ENCODE data around the gene ADIPOR2. TPM values are rescaled to one million over a fixed set of nuclear protein-coding genes. Genes with fewer than 3 reads are reported as not detected.
A peak's percentile ranks its signal among the peaks of the same experiment; 100 is the strongest.

Gene ADIPOR2
- total RNA-seq, 1 donor from 2014 or later, result 54.0 TPM

DNA sequence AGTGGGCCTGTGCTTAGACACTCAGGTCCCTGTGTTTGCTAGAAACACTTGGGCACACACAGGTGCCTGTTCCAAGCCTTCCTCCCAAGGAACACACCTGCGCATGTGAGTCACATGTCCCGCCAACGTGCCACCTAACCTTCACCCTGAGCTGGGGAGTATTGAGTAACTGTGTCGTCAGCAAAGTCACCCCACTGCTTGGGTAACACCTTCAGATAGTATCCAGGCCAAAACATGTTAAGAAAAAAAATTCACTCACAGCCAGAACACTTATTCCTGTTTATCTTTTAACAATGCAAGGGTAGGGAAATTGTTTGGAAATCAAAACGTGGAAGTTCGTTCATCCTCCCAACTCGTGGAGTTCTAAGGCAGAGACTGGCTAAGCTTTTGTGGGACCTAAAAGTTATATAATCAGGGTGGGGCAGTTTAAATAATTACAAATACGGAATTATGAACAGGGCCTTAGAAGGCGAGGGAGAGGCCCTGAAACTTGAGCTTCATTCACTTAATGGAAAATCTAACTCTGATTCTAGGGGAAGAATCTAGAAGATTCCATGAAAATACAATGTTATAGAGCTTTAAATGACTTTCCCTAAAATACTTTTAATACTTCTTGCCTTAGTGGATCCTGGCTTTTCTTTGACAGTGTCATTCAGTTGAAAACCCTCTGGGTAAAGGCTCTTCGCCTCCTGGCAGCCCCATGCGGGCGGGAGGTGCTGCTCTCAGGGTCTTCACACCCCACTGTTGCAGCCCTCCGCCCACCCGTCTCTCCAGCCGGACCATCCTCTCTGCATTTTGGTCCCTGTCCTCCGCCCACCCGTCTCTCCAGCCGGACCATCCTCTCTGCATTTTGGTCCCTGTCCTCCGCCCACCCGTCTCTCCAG, 30.3 kb upstream of the ADIPOR2 start:
- peak; percentile 56 to 96 for TF ChIP-seq POLR2AphosphoS5 (IDR thresholded peaks at IDR 0.05; ENCODE audit: insufficient read depth in 1 of 2, low read depth in 1 of 2)
- no peak for TF ChIP-seq POLR2A (IDR thresholded peaks at IDR 0.05)
- peak in 1 of 2 donors; percentile 94 for DNase-seq (ENCODE audit: extremely low spot score in 2 of 2)
- Histone ChIP-seq H3K27me3 (no peaks in the 10 kb centered on the region), H3K36me3 (no peaks in the 10 kb centered on the region), H3K27ac (peak overlapping the region; percentile 97), H3K9me3 (no peaks in the 10 kb centered on the region), H3K4me1 (peaks cover 28% of the 10 kb centered on the region), H3K4me3 (peak overlapping the region in 1 of 2 donors; percentile 48)
- intact Hi-C loops (cut with DNase I), result loop anchor here (10.0 kb wide), 1 partner anchor 274 kb away; no protein-coding TSS in a partner anchor

DNA sequence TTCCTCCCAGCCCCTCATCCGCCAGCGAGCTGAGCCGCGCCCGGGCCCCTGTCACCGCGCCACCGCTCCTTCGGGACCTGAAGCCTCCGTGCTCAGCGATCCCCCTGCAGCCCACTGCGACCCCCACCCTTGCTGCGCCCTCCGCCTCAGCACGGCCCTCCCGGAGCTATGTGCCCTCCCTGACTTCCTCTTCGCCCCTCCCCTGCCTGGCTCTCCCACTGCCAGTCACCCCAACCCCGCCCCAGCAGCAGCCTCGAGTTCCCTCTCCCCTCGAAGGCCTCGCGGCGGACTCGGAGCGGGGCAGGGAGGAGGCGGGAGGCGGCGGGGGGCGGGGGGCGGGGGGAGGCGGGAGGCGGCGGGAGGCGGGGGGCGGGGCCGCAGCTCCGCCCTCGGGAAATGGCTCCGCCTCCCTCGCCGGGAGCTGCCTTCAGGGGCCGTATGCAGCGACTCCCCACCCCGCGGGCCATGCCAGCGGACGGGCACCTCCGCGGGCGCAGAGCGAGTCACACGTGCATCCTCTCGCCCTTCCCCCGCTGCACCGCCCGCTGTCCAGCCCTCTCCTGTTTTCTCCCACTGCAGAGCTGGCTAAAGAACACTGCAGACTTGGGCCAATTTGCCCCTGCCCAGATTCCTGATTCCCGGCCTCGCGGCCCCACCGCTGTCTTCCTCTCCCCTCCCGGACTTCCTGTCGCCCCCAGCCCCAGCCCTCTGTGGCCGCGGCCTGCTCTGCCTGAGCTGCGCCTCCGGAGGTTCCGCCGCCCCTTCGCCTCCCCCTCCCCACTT, 29.1 kb upstream of the ADIPOR2 start:
- peak; percentile 57 to 81 for TF ChIP-seq POLR2AphosphoS5 (IDR thresholded peaks at IDR 0.05; ENCODE audit: insufficient read depth in 1 of 2, low read depth in 1 of 2)
- peak in 1 of 2 donors; percentile 35 for TF ChIP-seq POLR2A (IDR thresholded peaks at IDR 0.05)
- TF ChIP-seq, protein P1, sequence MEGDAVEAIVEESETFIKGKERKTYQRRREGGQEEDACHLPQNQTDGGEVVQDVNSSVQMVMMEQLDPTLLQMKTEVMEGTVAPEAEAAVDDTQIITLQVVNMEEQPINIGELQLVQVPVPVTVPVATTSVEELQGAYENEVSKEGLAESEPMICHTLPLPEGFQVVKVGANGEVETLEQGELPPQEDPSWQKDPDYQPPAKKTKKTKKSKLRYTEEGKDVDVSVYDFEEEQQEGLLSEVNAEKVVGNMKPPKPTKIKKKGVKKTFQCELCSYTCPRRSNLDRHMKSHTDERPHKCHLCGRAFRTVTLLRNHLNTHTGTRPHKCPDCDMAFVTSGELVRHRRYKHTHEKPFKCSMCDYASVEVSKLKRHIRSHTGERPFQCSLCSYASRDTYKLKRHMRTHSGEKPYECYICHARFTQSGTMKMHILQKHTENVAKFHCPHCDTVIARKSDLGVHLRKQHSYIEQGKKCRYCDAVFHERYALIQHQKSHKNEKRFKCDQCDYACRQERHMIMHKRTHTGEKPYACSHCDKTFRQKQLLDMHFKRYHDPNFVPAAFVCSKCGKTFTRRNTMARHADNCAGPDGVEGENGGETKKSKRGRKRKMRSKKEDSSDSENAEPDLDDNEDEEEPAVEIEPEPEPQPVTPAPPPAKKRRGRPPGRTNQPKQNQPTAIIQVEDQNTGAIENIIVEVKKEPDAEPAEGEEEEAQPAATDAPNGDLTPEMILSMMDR (IDR thresholded peaks at IDR 0.05), result no peak
- no peak for DNase-seq (ENCODE audit: extremely low spot score in 2 of 2)
- no peaks in the 10 kb centered on the region for H3K27me3 ChIP-seq

DNA sequence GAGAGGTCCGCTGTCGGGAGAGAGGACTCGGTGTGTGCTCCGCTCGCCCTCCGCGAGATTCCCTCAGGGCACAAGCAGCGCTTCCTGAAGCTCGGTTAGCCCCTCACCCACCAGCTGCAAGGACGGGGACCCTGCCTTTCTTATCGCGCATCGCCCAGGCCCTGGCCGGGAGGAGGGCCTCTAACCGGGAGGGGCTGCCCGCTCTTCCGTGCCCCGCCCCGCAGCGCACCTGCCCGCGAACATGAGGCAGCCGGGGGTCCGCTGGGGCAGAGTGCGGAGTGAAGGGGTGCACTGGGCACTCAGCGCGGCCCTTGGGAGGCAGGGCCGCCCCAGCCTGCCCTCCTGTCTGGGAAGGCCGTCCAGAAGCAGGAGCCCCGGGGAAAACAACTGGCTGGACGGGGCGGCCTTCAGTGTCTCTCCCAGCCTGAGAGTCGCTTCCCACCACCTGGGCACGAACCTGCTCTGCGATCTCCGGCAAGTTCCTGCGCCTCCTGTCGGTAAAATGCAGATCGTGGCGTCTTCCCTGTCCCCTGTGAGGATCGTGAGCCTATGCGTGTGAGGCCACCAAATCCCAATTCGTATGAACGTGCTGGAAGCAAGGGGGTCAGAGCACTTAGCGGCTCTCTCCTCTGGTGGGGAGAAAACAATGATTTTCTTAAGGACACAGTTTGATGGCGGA, 28.0 kb upstream of the ADIPOR2 start:
- Histone ChIP-seq H3K36me3 (no peaks in the 10 kb centered on the region), H3K4me1 (peaks cover 16% of the 10 kb centered on the region), H3K27me3 (no peaks in the 10 kb centered on the region), H3K9me3 (no peaks in the 10 kb centered on the region), H3K27ac (peak overlapping the region; percentile 78), H3K4me3 (peak overlapping the region; percentile 29 to 32)
- no peak for DNase-seq (ENCODE audit: extremely low spot score in 2 of 2)
- intact Hi-C loops (cut with DNase I), result loop anchor here (10.0 kb wide), 1 partner anchor 272 kb away; no protein-coding TSS in a partner anchor
- TF ChIP-seq, protein P1 (IDR thresholded peaks at IDR 0.05), result no peak
- TF ChIP-seq POLR2A (IDR thresholded peaks at IDR 0.05), result no peak
- peak in 1 of 2 donors; percentile 43 for TF ChIP-seq POLR2AphosphoS5 (IDR thresholded peaks at IDR 0.05; ENCODE audit: insufficient read depth in 1 of 2, low read depth in 1 of 2)

More for the DNA sequence above, 29.1 kb upstream of the ADIPOR2 start:
- no peaks in the 10 kb centered on the region for H3K36me3 ChIP-seq
- intact Hi-C loops (cut with DNase I), result loop anchor here (10.0 kb wide), 1 partner anchor 273 kb away; no protein-coding TSS in a partner anchor
- H3K4me1 ChIP-seq, result peaks cover 28% of the 10 kb centered on the region
- H3K27ac ChIP-seq, result peak overlapping the region; percentile 97
- no peaks in the 10 kb centered on the region for H3K9me3 ChIP-seq
- H3K4me3 ChIP-seq, result peak overlapping the region; percentile 48 to 61

DNA sequence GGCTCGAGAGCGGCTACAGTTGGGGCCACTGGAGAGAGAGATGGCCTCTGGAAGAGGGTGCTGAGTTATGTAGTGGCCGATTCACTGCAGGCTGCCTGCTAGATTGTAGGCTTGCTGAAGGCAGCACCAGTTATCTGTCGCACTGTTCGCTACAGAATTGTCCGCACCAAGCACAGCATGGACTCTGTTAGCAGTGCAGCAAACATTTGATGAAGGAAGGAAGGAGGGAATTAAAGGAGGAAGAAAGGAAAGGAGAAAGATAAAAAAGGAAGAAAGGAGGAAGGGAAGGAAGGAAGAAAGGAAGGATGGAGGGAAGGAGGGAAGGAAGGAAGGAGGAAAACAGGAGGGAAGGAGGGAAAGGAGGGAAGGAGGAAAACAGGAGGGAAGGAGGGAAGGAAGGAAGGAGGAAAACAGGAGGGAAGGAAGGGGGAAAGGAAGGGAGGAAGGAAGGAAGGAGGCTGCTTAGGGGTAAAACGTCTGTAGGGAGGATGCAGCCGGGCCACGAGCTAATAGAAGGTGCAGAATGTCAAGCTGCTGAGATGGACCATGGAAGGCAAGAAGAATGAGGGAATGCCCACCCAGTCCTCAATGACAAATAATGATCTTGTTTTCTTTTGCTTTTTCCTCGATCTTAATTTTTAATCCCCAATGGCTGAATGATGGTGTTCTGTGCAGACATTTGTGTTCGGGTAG, 27.3 kb upstream of the ADIPOR2 start:
- intact Hi-C loops (cut with DNase I), result loop anchor here (10.0 kb wide), 1 partner anchor 271 kb away; no protein-coding TSS in a partner anchor
- peak overlapping the region; percentile 78 for H3K27ac ChIP-seq
- TF ChIP-seq, protein P1 (IDR thresholded peaks at IDR 0.05), result no peak
- no peak for TF ChIP-seq POLR2AphosphoS5 (IDR thresholded peaks at IDR 0.05; ENCODE audit: insufficient read depth in 1 of 2, low read depth in 1 of 2)
- TF ChIP-seq POLR2A (IDR thresholded peaks at IDR 0.05), result no peak
- H3K36me3 ChIP-seq, result no peaks in the 10 kb centered on the region
- H3K4me3 ChIP-seq, result peak overlapping the region in 1 of 2 donors; percentile 29
- no peak for DNase-seq (ENCODE audit: extremely low spot score in 2 of 2)
- H3K4me1 ChIP-seq, result peaks cover 15% of the 10 kb centered on the region
- H3K9me3 ChIP-seq, result no peaks in the 10 kb centered on the region
- H3K27me3 ChIP-seq, result no peaks in the 10 kb centered on the region
